Measurements from ENCODE around the gene ALDOB.

Gene ALDOB

GRCh38 chr9:101435601-101436079 is at the start of gene ALDOB:
TSS of gene ALDOB (minus strand) at chr9:101435774. CDS start at chr9:101430887, 4,887 bp downstream.
- DNase-seq, result no peak

- DNase-seq, result no peak
Measured at GRCh38 chr9:101484046-101484445, 48.5 kb upstream of the ALDOB start.

GRCh38 chr9:101481261-101481660 is 45.7 kb upstream of the ALDOB start:
- no peak for DNase-seq

- no peak for DNase-seq
Measured at GRCh38 chr9:101480386-101480785, 44.8 kb upstream of the ALDOB start.

- DNase-seq, result no peak
Measured at GRCh38 chr9:101479338-101480030, 43.9 kb upstream of the ALDOB start.

GRCh38 chr9:101478906-101479305 is 43.3 kb upstream of the ALDOB start:
- no peak for DNase-seq

GRCh38 chr9:101478444-101478843 is 42.9 kb upstream of the ALDOB start:
- no peak for DNase-seq

- DNase-seq, result no peak
Measured at GRCh38 chr9:101477736-101478135, 42.2 kb upstream of the ALDOB start.

- DNase-seq, result no peak
Measured at GRCh38 chr9:101477214-101477613, 41.6 kb upstream of the ALDOB start.

- DNase-seq, result no peak
Measured at GRCh38 chr9:101476576-101477208, 41.1 kb upstream of the ALDOB start.

GRCh38 chr9:101472891-101473290 is 37.3 kb upstream of the ALDOB start:
- no peak for DNase-seq

GRCh38 chr9:101470929-101471328 is 35.4 kb upstream of the ALDOB start:
- no peak for DNase-seq

GRCh38 chr9:101470021-101470420 is 34.4 kb upstream of the ALDOB start:
- no peak for DNase-seq

GRCh38 chr9:101469026-101469425 is 33.5 kb upstream of the ALDOB start:
- no peak for DNase-seq

- no peak for DNase-seq
Measured at GRCh38 chr9:101468116-101468515, 32.5 kb upstream of the ALDOB start.

- no peak for DNase-seq
Measured at GRCh38 chr9:101467690-101468089, 32.1 kb upstream of the ALDOB start.

GRCh38 chr9:101466863-101467262 is 31.3 kb upstream of the ALDOB start:
- no peak for DNase-seq

GRCh38 chr9:101465326-101465915 is 29.8 kb upstream of the ALDOB start:
- DNase-seq, result no peak

GRCh38 chr9:101463397-101463796 is 27.8 kb upstream of the ALDOB start:
- no peak for DNase-seq

- no peak for DNase-seq
Measured at GRCh38 chr9:101462558-101462957, 27.0 kb upstream of the ALDOB start.

- DNase-seq, result no peak
Measured at GRCh38 chr9:101460965-101461364, 25.4 kb upstream of the ALDOB start.

GRCh38 chr9:101458963-101459631 is 23.5 kb upstream of the ALDOB start:
- DNase-seq, result peak; percentile 58

GRCh38 chr9:101457003-101457402 is 21.4 kb upstream of the ALDOB start:
- DNase-seq, result no peak

All from NCI-H2029 (cell line).